ENCODE results near the gene LAMB2.

The LAMB2 gene

DNA sequence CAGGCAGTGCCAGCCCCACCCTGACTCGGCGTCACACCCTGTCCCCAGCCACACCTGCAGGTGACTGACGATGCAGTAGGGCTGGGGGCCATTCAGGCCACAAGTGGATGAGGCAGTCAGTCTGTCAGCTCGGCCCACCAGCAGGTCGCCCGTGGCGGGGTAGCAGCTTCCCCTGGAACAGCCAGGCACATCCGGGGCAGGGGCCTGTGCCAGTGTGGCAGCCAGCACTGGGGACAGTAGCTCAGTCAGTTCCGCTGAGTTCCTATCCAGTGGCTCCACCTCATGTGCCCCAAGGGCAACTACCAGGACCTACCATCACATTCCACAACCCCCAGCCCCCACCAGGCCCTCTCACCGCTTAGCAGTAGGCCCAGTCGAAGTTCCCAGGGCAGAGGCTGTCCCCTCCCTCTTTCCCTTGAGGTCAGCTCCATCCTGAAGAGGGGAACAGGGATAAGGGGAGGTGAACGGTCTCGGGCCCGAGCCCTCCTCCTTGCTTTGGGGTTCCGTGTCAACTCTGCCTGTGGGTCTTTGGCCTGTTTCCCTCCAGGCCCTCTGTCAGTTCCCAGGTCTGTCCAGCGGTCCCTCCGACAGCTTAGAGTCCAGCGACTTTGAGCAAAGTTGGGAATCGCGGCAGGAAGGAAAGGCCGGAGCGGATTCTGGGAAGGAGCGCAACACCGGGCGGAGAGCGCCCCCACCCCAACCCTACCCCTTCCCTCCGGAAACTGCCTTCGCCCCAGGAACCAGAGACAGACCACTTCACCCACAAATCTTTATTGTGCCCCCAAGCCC lies at the start of gene LAMB2:
Gene LAMB2, minus strand, starts transcription at position 614 of the 789 bp plus-strand sequence. Its CDS starts 183 bp downstream, at position 431.
- peak within 1 kb of the TSS; percentile 78 for H3K4me3 ChIP-seq (ENCODE audit: low read depth, low read length)

DNA sequence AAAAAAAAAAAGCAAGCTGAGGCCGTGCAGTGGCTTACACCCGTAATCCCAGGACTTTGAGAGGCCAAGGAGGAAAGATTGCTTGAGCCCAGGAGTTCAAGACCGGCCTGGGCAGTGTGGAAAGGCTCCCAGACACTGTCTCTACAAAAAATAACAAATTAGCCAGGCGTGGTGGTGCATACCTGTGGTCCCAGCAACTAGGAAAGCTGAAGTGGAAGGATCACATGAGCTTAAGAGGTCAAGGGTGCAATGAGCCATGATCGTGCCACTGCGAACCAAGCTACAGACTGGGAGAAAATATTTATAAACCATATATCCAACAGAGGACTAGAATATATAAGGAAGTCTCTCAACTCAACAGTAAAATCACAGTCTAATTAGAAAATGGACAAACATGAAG lies 48.5 kb upstream of the LAMB2 start:
- no peak overlapping the region for H3K4me3 ChIP-seq (ENCODE audit: low read depth, low read length)

DNA sequence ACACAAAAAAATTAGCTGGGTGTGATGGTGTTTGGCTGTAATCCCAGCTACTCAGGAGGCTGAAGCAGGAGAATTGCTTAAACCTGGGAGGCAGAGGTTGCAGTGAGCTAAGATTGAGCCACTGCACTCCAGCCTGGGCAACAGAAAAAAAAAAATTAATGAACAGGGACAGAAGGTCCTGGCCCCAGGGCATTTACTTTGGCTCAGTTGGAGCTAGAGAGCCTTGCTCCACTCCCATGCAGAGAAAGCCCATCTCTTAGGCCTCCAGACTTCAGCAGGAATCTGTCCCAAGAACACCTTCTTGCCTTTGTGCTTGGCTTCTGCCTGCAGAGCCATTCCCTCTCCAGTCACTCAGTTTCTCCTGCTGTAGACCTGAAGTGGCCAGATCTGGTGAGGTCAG lies 47.3 kb upstream of the LAMB2 start:
- no peak overlapping the region for H3K4me3 ChIP-seq (ENCODE audit: low read depth, low read length)

DNA sequence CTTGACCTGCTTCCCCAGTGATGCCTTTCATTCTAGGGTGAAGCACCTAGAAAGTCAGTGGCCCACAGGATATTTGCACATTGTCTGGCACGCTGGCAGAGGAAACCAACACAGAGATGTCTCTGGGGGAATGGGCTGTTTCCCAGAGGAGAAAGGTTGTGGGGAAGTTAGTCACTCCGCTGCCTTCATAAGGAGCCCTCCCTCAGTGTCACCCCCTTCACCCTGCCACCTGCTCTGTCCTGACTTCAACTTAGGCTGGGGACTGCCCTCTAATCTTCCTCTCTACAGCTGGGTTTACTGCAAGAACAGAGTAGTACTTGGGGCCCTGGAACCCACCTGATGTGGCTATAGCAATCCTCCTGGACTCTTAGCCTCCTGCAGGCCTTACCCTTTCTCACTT lies 44.2 kb upstream of the LAMB2 start:
- no peak overlapping the region for H3K4me3 ChIP-seq (ENCODE audit: low read depth, low read length)

DNA sequence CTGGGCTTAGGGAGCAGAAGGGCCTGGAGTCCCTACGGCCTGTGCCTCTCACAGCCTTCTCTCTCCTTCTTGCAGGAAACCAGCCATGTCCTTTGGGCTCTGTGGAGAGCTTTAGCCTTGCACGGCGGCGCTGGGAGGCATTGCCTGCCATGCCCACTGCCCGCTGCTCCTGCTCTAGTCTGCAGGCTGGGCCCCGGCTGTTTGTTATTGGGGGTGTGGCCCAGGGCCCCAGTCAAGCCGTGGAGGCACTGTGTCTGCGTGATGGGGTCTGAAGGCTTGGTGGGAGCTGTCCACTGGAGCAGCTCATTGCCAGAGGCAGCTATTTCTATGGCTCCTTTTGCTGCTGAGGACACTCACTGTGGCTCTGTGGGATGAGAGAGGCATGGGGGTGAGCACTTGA lies 42.7 kb upstream of the LAMB2 start:
- no peak overlapping the region for H3K4me3 ChIP-seq (ENCODE audit: low read depth, low read length)

DNA sequence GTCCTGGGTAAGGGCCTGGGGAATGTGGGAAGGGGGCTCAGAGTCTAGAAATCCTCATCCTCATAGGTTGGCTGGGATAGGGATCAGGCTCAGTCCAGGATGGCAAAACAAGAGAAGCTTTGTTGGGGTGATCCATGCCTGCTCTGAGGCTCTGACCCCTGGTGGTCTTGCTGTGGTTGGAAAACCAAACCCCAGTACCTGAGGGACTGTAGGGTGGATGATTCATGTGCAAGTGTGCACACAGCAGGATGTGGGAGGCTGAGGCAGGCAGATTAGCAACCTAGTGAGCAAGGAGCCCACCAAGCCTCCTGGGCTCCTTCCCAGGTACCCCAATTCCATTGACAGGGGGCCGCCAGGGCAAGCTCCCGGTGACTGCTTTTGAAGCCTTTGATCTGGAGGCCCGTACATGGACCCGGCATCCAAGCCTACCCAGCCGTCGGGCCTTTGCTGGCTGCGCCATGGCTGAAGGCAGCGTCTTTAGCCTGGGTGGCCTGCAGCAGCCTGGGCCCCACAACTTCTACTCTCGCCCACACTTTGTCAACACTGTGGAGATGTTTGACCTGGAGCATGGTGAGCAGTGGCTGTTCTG lies 41.6 kb upstream of the LAMB2 start:
- no peak overlapping the region for H3K4me3 ChIP-seq (ENCODE audit: low read depth, low read length)

DNA sequence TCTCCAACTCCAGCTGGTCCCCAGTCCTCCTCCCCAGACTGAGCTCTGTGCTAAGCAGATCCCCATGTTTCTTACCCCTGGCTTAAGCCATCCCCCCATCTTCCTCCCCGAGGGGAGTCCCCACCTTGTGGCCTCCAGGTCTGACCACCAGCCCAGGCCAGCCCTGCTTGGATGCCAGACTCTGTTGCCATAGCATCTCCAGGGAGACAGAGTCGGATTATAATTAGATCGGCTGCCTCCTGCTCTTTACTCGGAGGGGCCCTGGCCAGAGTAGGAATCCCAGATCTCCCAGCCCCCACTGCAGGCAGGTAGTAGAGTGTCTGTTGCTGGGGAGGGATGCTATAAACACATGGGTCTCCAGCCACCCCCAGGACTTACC lies 40.9 kb upstream of the LAMB2 start:
- no peak overlapping the region for H3K4me3 ChIP-seq (ENCODE audit: low read depth, low read length)

DNA sequence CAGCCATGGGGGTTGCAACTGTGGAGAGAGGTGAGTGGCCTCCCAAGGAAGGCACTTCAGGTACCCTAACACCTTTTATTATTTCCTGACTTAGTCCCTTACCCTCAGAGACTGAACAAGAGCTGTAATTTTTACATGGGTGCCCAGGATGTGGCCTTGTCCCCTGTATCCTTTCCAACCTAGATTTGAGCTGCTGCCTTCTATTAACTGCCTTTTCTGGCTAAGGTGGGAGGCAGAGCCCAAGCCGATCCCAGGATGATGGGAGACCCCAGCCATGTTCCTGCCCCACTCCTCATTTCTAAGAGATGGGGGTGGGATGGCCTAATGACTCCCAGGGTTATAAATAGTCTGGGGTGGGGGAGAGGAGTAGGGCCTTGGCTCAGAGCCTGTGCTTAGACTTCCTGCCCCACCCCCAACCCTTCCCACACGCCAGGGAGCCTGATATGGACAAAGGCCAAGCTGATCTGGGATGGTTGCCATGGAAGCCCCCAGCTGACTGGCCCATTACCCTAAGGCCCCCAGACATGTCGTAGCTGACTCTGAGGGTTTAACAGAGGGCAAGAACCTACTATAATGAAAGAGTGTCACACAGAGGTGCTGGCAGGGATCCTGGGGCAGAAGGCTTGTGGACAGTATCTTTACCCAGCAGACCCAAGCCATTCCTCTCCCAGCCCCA lies 40.4 kb upstream of the LAMB2 start:
- H3K4me3 ChIP-seq (ENCODE audit: low read depth, low read length), result no peak overlapping the region

DNA sequence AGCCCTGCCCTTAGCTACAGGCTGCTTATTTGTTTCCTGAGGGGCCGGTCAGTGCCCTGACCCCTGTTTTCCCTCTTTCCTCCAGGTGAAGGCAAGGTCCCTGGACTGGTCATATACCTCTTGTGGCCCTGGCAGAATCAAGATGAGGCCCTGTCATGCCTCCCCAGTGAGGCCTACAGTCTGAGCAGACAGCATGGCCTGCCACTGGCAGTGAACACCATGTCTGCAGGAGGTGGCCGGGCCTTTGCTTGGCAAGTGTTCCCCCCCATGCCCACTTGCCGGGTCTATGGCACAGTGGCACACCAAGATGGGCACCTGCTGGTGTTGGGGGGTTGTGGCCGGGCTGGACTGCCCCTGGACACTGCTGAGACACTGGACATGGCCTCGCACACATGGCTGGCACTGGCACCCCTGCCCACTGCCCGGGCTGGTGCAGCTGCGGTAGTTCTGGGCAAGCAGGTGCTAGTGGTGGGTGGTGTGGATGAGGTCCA lies 39.7 kb upstream of the LAMB2 start:
- no peak overlapping the region for H3K4me3 ChIP-seq (ENCODE audit: low read depth, low read length)

DNA sequence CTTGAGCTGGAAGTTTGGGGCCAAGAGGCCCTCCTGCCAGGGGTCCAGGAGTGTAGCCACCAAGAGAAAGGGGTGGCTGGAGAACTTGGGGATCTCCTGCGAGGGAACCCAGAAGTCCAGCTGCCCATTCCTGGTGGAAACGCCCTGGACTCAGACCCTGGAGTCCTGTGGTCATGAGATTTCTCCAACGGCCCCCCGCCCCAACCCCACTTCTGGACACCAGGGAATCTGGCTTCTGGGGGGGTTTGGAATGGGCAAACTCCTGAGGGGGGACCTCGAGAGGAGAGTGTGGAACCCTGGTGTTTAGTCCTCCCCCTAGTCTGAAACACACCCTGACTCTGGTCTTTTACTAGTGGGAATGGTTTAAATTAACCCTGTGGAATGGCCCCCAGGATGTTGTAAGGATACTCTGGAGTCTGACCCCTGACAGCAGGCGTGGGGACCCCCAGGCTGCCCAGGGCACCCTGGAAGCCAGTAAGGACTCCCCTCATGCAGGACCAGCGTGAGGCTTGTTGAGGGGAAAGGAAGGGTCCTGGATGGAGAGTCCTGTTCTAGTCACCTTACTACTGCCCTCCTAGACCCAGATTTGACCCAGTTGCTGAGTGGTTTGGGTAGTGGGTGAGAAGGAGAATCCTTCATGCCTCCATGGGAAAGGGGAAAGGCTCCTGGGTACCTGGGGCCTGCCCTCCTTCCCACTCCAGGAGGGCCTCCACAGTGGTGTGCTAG lies 39.1 kb upstream of the LAMB2 start:
- H3K4me3 ChIP-seq (ENCODE audit: low read depth, low read length), result peak overlapping the region; percentile 53

DNA sequence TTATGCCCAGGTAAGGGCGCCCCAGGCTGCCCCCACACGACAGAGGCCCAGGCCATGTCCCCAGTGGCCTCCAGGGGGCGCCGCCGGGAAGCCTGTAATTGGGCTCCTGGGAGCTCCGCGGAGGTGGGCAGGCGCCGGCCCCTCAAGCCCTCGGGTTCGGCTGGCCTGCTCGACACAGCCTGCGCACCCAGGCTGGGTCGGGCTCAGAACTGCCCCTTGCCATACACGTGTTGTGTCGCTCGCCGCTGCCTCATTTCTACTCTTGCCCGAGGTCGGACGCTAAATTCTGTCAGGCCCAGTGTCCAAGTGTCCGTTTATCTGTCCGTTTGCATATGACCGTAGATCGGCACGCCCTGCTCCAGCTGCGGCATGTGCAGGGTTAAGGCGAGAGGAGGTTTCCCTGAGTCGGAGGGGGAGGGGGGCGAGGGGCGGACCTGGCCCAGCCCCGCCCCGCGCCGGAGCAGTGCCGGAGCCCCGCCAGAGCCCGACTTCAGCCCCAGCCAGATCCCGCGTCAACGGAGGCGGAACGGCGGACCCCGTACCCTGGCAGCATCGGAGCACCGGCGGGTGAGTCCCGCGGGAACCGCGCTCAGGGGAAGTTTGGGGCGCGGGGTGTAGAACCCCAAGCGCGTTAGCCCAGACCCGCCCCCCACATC lies 38.4 kb upstream of the LAMB2 start, which contains the start of gene KLHDC8B:
Gene KLHDC8B, plus strand, starts transcription at position 480 of the 656 bp plus-strand sequence. CDS start 1,172 bp downstream, outside the sequence.
- H3K4me3 ChIP-seq (ENCODE audit: low read depth, low read length), result peak within 1 kb of the TSS; percentile 53

DNA sequence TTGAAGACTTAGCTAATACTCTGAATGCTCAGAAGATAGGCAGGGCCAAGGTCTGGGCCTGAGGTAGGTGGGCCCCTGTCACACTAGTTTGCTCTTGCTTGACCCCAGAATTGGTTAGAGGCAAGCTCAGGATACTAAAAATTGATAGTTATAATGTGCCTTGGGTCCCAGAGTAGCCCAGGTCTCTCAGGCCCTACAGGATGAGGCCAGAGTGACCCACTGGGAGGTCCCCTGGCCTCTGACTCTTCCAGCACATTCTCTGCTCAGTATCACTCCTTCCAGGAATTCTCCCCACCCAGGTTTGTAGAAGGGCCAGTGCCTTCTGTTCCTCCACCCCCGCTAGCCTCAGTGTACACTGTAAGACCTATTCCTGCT lies 37.9 kb upstream of the LAMB2 start:
- no peak overlapping the region for H3K4me3 ChIP-seq (ENCODE audit: low read depth, low read length)

DNA sequence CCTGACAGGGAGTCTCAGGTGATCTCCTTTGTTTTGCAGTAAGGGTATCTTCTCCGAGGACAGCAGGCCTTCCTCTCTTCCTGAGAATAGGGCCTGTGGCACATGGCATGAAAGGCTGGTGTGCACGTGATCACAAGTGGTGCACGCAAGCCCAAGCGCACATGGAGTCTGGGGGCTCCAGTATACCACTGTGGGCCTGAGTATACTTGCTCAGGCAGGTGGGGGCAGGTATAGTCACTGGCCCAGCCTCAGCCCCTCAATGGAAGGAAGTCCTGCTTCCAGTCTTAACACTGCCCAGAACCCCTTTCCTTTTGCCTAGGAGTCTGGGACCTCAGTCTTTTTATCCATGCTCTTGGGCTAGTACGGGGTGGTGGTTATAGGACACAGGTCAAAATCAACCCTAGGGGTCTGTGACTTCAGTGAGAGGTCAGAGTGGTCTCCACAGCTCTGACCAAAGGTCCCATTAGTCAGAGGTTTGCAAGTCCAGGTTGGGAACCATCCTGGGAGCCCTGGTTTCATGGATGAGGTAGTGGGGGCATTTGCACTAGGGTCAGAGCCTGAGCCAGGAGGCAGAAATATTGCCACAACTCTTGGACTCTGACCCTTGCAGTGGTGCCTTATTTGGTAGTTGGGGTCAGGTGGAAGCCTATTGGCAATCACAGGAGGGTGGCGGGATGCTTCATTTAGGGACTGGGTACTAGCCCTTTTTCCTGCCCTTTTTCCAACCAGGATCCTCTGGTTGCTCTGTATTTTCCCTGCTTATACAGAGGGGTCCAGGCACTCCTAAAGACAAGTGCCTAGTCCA lies 34.1 kb upstream of the LAMB2 start:
- H3K4me3 ChIP-seq (ENCODE audit: low read depth, low read length), result peak overlapping the region; percentile 88

DNA sequence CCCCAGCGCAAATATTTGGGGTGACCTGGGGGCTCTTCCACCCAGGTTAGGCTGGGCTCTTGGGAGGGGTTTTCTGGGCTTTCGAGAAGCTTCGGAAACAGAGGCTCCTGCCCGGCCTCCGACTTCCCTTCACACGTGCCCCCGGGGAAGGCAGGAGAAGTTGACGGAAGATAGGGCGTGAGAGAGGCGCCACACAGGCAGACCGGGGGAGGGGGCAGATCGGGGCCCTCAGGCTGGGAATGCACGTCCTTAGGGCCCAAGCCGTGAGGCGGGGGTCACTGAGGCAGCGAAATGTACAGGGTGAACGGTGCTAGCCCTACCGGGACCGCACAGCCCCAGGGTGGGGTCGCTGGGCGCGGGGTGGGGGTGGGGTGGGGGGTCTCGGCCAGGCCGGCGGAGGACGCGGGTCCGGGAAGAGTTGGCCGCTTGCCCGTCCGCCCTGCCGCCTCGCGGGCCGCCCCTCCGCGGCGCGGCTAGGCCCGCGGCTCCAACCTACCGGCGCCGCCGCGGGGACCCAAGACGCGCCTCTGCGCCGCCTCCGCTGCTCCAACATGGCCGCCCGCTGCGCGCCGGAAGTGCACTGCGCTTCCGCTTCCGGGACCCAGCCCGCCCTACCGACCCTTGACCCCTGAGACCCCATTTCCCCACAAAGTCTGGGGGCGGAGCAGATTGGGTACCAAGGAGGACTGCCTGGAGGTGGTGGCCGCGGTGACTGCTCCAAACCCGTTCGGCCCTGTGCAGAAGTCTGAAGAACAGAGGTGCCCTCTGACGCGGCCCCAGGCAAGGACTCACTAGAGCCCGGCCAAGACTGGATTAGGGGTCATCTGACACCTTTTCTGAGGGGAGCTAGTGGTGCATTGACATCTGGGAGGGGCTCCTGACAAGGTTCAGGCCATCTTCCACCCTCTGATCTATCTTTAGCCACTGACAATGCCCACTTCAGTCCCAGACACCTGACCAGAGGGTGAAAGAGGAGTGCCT lies 33.2 kb upstream of the LAMB2 start, which contains the start of gene CCDC71:
Gene CCDC71, minus strand, starts transcription at position 561 of the 981 bp plus-strand sequence. CDS start 2,123 bp downstream, outside the sequence.
- peak within 1 kb of the TSS; percentile 88 for H3K4me3 ChIP-seq (ENCODE audit: low read depth, low read length)

DNA sequence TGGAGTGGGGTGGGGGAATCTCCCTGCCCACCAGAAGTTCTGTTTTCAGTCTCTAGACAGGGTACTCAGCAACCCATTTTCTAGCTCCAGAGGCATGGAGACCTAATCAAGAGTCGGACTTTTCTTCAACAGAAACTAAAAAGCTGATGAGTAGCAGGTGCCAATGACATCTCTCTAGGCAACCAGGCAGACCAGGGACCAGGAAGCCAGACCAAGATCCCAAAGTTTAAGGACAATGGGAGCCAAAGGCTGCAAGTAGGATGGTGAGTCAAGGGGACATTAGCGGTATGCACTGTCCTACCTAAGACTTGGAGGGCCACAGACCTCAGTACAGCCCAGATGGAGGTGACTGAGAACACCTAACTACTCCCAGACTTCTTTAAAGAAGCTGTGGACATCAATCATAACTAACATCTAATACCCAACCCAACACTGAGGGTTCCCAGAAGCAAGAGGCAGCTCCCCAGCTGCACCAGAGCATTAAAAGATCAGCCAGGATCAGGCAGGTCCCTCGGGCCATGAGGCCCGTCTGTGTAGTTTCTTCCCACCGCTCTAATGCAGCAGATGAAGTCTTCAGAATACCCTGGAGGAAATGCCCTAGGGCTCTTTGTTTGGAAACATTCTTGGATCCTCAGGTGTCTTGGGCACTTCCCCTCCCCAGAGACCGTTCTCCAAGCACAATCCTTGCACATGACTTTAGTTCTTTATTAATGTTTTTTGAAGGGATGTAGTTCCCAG lies 32.3 kb upstream of the LAMB2 start:
- H3K4me3 ChIP-seq (ENCODE audit: low read depth, low read length), result peak overlapping the region; percentile 88

DNA sequence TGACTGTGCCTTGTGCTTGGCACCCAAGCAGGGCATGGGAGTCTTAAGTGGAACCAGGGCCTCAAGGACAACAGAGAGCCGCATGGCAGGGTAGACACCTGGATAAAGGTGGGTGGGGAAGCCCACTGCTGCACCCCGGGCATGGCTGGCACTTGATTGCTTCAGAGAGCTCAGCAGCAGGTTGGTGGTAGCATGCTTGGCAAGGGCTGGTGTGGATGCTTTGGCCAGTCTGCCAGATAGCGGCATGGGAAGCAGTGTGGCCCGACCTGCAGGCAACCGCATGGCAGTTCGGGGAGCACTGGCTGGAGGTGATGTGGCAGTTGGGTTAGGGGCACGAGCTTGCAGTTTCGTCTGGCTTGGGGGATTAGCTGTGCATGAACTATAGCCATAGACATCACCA lies 30.8 kb upstream of the LAMB2 start:
- H3K4me3 ChIP-seq (ENCODE audit: low read depth, low read length), result no peak overlapping the region

DNA sequence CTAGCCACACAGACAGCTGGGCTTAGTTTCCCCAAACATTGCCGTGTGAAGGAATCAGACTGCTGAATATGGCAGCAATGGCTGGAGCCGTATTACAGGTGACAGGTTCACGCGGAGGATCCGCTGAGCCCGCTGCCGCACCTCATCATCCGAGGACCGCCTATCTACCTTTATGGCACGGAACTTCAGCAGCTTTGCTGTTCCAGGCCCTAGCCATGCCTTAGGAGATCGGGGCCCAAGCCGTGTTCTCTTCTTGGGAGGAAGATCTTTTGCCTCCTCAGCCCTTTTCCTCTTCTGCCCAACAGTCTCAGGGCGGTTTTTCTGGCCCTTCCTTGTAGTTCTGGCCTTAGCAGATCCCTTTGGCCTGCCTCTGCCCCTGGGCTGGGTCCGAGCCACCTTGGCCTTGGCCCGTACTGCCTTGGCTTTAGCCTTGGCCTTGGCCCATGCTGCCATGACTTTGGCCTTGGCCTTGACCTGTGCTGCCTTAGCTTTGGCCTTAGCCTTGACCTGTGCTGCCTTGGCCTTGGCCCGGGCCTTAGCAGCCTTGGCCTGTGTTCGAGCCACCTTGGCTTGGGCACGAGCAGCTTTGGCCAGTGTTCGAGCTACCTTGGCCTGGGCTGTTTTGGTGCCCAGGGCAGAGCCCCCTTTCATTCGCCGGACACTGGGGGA lies 30.0 kb upstream of the LAMB2 start:
- no peak overlapping the region for H3K4me3 ChIP-seq (ENCODE audit: low read depth, low read length)
